ENCODE data around the gene GPSM1.
A peak's percentile ranks its signal among the peaks of the same experiment; 100 is the strongest.

The GPSM1 gene

DNA sequence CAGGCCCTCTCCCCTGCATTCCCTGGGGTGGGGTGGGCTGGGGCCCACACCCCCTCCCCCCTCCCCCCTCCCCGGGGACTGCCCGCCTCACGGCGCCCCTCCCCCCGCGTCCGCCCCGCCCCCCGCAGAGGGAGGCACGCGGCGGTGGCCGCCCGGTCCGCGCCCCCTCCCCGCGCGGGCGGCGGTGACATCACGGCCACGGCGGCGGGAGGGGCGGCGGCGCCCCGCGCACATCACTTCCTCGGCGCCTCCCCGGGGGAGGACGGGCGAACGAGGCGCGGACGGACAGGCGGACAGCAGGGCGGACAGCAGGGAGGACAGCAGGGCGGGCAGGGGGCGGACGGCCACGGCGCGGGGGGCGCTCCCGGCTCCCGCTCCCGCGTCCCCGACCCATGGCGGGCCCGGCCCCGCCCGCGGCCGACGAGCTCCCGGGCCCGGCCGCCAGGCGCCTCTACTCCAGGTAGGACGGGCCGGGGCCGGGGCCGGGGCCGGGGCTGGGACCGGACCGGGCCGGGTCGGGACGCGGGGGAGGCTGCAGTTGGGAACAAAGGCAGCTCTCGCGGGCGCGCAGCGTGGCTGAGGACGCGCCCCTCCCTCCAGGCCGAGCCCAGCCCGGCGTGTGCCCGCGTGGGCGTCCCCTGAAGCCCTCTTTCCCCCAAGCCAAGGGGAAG is at the start of gene GPSM1:
Gene GPSM1, plus strand, starts transcription at position 236 of the 671 bp plus-strand sequence. Its CDS starts 157 bp downstream, at position 393.
- DNase-seq, result peak; percentile 11

DNA sequence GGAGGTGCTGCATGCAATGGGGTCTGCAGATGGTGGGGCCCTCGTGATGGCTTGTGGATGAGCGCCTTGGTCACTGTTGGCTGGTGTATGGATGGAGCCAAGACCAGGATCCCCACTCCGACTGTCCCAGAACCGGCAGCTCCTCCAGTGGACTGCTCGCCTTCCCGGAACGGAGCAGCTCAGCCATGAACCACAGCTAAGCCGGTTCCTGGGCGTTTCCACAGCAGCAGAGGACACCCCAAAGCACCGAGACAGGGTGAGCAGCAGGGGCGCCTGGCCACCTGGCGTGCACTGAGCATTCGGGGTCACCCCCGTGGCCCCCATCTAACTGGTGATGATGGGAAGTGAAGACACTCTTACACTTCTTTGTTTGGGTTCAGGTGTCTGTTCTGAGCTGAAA is 49.6 kb upstream of the GPSM1 start:
- no peak for DNase-seq

- no peak for DNase-seq
These were observed 49.1 kb upstream of the GPSM1 start for GRCh38 chr9:136278221-136278620.

GRCh38 chr9:136278894-136279293 is 48.4 kb upstream of the GPSM1 start:
- no peak for DNase-seq

GRCh38 chr9:136279471-136279870 is 47.9 kb upstream of the GPSM1 start:
- DNase-seq, result no peak

DNA sequence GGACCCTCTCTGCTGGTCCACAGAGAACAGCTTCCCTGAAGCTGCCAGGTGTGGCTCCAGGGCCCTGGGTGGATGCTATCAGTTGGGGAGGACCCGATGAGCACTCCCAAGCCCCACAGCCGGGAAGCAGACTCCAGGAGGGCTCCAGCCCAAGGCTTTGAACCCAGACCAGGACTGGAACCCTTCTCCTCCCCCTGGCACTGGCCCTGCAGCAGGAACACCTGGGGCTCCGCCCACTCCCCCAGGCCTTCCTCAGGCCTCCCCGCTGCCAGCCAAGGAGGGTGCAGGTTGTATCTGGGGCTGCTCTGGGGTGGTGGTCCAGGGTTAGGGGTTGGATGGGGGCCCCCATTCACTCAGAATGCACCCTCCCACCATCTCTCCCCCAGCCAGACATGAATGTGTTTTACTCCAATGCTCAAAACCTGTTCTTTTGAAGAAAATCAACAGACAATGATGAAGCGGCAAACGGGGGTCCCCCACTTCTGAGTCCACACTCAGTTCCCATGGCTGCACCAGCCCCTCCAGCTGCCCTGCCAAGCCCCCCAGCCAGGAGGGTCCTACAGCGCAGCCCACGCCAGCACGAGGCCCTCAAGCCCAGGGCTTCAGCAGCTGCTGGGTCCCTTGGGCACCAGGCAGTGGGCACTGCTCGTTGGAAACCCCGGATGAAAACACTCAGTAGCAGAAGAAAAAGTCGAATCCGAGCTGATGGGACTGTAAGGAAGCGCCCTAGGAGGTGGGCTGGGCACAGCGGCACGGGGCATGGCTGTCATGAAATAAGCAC is 46.6 kb upstream of the GPSM1 start:
- DNase-seq, result no peak

- DNase-seq, result no peak
These were observed 45.7 kb upstream of the GPSM1 start for GRCh38 chr9:136281421-136282271.

DNA sequence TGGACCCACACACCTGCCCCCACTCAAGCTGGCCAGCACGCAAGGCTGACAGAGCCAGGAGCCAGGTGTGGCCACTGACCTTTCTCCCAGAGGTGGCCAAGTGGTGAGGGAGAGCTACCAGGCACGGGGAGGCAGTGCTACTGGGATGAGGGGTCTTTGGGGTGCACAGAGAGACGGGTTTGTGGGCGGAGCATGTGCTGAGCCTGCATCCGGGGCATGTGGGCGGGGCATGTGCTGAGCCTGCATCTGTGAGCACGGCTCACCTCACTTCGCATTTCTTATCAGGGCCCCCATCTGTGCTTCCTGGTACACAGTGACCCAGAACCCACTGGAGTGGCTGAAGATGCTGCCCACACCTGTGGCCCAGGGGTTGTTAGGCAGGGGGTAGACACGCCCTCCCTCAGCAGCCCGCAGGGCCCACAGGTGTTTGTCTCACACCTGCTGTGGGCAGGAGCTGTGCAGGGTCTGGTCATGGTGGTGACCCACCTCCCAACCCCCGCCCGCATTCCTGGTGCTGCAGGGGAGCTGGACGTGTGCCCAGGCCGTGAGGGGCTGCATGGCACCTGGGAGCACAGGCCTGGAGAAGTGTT is 45.0 kb upstream of the GPSM1 start:
- no peak for DNase-seq

DNA sequence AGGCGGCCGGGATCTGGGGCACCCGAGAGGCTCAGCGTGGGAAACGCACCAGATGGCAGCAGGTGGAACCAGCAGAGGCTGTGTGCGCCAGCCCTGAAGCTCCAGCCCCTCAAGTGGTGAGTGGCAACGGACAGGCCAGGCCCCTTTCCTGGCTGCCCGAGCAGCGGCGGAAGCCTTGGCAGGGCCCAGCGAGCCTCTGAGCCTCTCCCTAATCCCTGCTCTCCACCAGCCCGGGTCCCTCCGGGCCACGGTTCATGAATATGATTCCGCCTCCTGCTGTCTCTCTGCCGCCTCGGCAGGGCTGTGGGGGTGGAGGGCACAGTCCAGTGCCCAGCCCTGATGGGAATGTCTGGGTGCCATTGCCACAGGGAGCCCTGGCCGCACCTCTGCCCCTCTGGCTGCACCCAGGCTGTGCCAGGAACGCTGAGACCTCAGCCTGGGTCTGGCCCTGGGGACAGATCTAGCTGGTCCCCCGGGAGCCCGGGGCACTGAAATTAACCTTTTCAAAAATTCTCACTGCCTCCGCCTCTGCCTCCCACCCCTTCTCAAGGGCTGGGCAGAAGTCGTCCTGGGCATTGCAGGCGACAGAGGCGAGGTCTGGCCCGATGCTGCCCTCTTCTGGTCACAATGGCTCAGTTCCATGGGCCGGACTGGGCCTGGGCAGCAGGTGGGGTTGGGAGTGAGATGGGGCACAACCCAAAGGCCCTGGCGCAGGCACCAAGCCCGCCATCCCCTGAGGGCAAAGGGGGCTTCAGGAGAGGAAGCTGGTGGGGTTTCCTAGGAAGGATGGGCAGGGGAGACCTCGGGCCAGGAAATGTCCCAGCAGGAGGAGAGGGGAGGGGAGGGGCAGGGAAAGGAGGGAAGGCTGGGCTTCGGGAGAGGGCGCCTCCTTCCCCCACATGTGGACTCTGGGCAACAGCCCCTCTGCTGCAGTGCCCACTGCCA is 43.8 kb upstream of the GPSM1 start:
- peak; percentile 70 for DNase-seq

- DNase-seq, result no peak
These were observed 43.0 kb upstream of the GPSM1 start for GRCh38 chr9:136284311-136284710.

GRCh38 chr9:136284951-136285350 is 42.4 kb upstream of the GPSM1 start:
- DNase-seq, result no peak

GRCh38 chr9:136285501-136286358 is 41.6 kb upstream of the GPSM1 start:
- no peak for DNase-seq

DNA sequence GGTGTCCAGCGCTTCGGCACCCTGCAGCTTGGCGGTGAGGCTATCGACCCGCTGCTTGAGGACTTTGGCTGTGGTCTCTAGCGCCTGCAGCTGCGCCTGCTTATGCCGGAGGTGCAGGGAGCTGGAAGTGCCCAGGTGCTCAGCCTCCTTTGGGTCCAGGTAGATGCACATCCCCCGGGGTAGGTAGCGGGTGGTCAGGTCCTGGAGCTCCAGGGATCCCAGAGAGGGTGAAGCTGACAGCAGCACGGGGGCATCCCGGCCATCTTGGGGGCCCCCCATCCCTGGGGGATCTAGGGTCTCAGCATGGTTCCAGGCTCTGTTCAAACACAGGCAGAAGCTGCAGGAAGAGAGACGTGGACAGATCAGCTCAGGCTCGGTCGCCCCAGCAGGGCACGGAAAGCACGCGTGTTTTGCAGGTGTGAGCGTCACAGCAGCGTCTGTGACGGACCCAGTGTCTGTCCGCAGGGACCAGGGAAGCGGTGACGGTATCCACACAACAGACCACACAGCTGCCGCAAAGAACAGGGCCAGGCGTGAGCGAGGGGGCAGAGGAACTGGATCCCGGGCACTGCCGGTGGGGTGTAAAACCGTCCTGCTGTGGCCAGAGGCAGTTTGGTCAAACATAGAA is 40.9 kb upstream of the GPSM1 start:
- DNase-seq, result no peak

GRCh38 chr9:136286987-136287379 is 40.4 kb upstream of the GPSM1 start:
- no peak for DNase-seq

GRCh38 chr9:136287960-136288753 is 39.2 kb upstream of the GPSM1 start:
- no peak for DNase-seq

GRCh38 chr9:136289651-136290507 is 37.5 kb upstream of the GPSM1 start:
- DNase-seq, result no peak

- DNase-seq, result no peak
These were observed 36.8 kb upstream of the GPSM1 start for GRCh38 chr9:136290508-136291000.

GRCh38 chr9:136291306-136292025 is 35.9 kb upstream of the GPSM1 start:
- no peak for DNase-seq
